GM12878 (cell line): ENCODE measurements around the gene ADGRD1. TPM values are rescaled to one million over a fixed set of nuclear protein-coding genes. Genes with fewer than 3 reads are reported as not detected.

Experiments used
- ATAC-seq: fragments of 200-7000 bp; cut with Tn5 transposase; 3 replicates; pipeline ENCODE4 v1.9.1; 2020; ENCODE audit warnings: mild to moderate bottlenecking, moderate library complexity
- BruUV-seq: library from RNA; stranded (reverse); fragments of 400-500 nt; replicated peaks from 2 replicates; lab custom pipeline; 2021; lab: Mats Ljungman, UMichigan
- CTCF ChIA-PET: fragments of 300-600 bp; sonication (Branson Sonifier 250); formaldehyde crosslinking; extraction: SDS; loops from one replicate; lab custom pipeline; 2021; ENCODE audit warnings: inconsistent platforms; lab: Yijun Ruan, JAX
- POLR2A ChIA-PET: fragments of 350-600 bp; formaldehyde crosslinking; extraction: SDS; loops from one replicate; lab custom pipeline; 2021; ENCODE audit warnings: inconsistent platforms; lab: Charles Lee
- RAD21 ChIA-PET: fragments of 300-600 bp; sonication (Branson Sonifier 250); formaldehyde crosslinking; loops from one replicate; lab custom pipeline; 2023; ENCODE audit warnings: antibody characterized with exemption; ENCODE audit not compliant: unreplicated experiment; lab: Charles Lee
- SMC1A ChIA-PET: fragments of 300-600 bp; sonication (Branson Sonifier 250); formaldehyde crosslinking; loops from one replicate; lab custom pipeline; 2023; ENCODE audit not compliant: unreplicated experiment, uncharacterized antibody; lab: Charles Lee
- DNase-seq: peaks from one replicate; pipeline ENCODE4 v3.0.0-alpha.2; 2011; ENCODE audit warnings: low read depth, low spot score
- FAIRE-seq: peaks from 3 replicates; lab custom pipeline; 2011; peaks lifted over from hg19 to GRCh38; lab: Jason Lieb, UNC
- H2AFZ ChIP-seq: 2 replicates; pipeline ENCODE4 v1.6.0; 2011; ENCODE audit warnings: low read depth, low read length, control low read depth; ENCODE audit not compliant: control insufficient read depth
- H3K27ac ChIP-seq: 2 replicates; pipeline ENCODE4 v1.5.1; 2011; ENCODE audit warnings: control low read depth; ENCODE audit not compliant: control insufficient read depth, insufficient read depth
- H3K27me3 ChIP-seq, 2 experiments: replicated peaks in 1 of 2; 2 replicates each; pipeline versions ENCODE4 v1.6.0 to v1.6.1; 2011; ENCODE audit warnings: low read length in 1 of 2; ENCODE audit not compliant: control insufficient read depth in 2 of 2, insufficient read depth in 2 of 2
- H3K36me3 ChIP-seq, 2 experiments: 2 replicates each; pipeline ENCODE4 v1.5.1; 2011; ENCODE audit warnings: low read length in 1 of 2; ENCODE audit not compliant: control insufficient read depth in 2 of 2, insufficient read depth in 2 of 2
- H3K4me1 ChIP-seq: 2 replicates; pipeline ENCODE4 v1.6.1; 2011; ENCODE audit warnings: mild to moderate bottlenecking, low read length, moderate library complexity, mixed read lengths; ENCODE audit not compliant: control insufficient read depth, insufficient read depth
- H3K4me2 ChIP-seq: 2 replicates; pipeline ENCODE4 v1.6.0; 2011; ENCODE audit warnings: control low read depth; ENCODE audit not compliant: control insufficient read depth, insufficient read depth
- H3K4me3 ChIP-seq: fragments of 200-600 bp; sonication (generic); 2 replicates; pipeline ENCODE4 v1.5.1; 2016
- H3K79me2 ChIP-seq: 2 replicates; pipeline ENCODE4 v1.6.0; 2011; ENCODE audit warnings: low read length; ENCODE audit not compliant: control insufficient read depth, insufficient read depth
- H3K9ac ChIP-seq: 2 replicates; pipeline ENCODE4 v1.8.0; 2011; ENCODE audit warnings: low read length, control low read depth, mixed read lengths; ENCODE audit not compliant: control insufficient read depth, insufficient read depth
- H3K9me3 ChIP-seq: replicated peaks from 3 replicates; pipeline ENCODE4 v1.5.1; 2011; ENCODE audit warnings: mild to moderate bottlenecking, low read length; ENCODE audit not compliant: control insufficient read depth, insufficient read depth
- H4K20me1 ChIP-seq: 2 replicates; pipeline ENCODE4 v1.6.0; 2011; ENCODE audit not compliant: control insufficient read depth, insufficient read depth
- ASH2L ChIP-seq: fragments of 300-600, 200-600 bp; sonication (generic); IDR thresholded peaks from 2 replicates; pipeline ENCODE4 v1.6.1; 2017; ENCODE audit warnings: low read depth, mild to moderate bottlenecking, borderline replicate concordance
- HCFC1 ChIP-seq: fragments of 150-350 bp; IDR thresholded peaks from 2 replicates; pipeline ENCODE4 v1.6.1; 2014; ENCODE audit warnings: low read length
- HDAC2 ChIP-seq: fragments of 200-600 bp; sonication (generic); IDR thresholded peaks from 2 replicates; pipeline ENCODE4 v1.6.1; 2017
- LARP7 ChIP-seq: fragments of 450-650 bp; IDR thresholded peaks from 2 replicates; pipeline ENCODE4 v1.6.1; 2017; ENCODE audit warnings: mild to moderate bottlenecking
- MTA2 ChIP-seq: fragments of 450-650 bp; IDR thresholded peaks from 2 replicates; pipeline ENCODE4 v1.6.1; 2016; ENCODE audit warnings: low read depth, mild to moderate bottlenecking, moderate library complexity
- NBN ChIP-seq: fragments of 450-650 bp; IDR thresholded peaks from 2 replicates; pipeline ENCODE4 v1.6.1; 2016
- NKRF ChIP-seq: fragments of 450-650 bp; conservative IDR thresholded peaks from 2 replicates; pipeline ENCODE4 v1.6.1; 2017; ENCODE audit warnings: mild to moderate bottlenecking, moderate library complexity
- NR2C2 ChIP-seq: IDR thresholded peaks from 2 replicates; pipeline ENCODE4 v1.6.1; 2011; ENCODE audit warnings: borderline replicate concordance, low read depth; ENCODE audit not compliant: control insufficient read depth, insufficient read length
- RB1 ChIP-seq: fragments of 450-650 bp; formaldehyde crosslinking; IDR thresholded peaks from 2 replicates; pipeline ENCODE4 v1.6.1; 2017; ENCODE audit warnings: mild to moderate bottlenecking, borderline replicate concordance
- SMC3 ChIP-seq: IDR thresholded peaks from 2 replicates; pipeline ENCODE4 v1.6.1; 2011; ENCODE audit warnings: low read length, improper control_type of control experiment, borderline replicate concordance
- whole genome bisulfite sequencing: methylation state at CpG from one replicate; pipeline ENCODE4 v1.1.6; 2016; ENCODE audit warnings: low lambda C conversion rate; ENCODE audit not compliant: insufficient replicate concordance, insufficient coverage; ENCODE audit errors: missing lambda C conversion rate; 5-methylcytosine and 5-hydroxymethylcytosine counted together
- in situ Hi-C: fragments of 300-500 bp; cut with MboI; formaldehyde crosslinking; loops from 9 replicates; pipeline ENCODE4 v1.14.3; 2018; ENCODE audit warnings: mixed read lengths
- intact Hi-C: fragments of 100-400 bp; cut with micrococcal nuclease; formaldehyde crosslinking; loops from one replicate; pipeline ENCODE4 v1.14.2; 2022; ENCODE audit not compliant: unreplicated experiment
- polyA plus RNA-seq, 11 experiments: library from polyadenylated mRNA; depleted of rRNA in 4 of 11; unstranded in 6 of 11; stranded (reverse) in 5 of 11; fragments of >200 nt; fragmentation: Nextera tagmentation in 4 of 11; fragmentation: Illumina TruSeq in 1 of 11; extraction: Ambion mirVana in 4 of 11; extraction: Trizol in 1 of 11; gene quantifications; 1 replicate in 1 of 11; 2 replicates in 10 of 11; pipeline versions ENCODE4 v1.2.1 to v1.2.3, GENCODE V29; 2011 to 2016; ENCODE audit warnings: inconsistent platforms in 2 of 11, missing spikeins in 2 of 11, low read depth in 1 of 11
- total RNA-seq, 4 experiments: library from RNA; depleted of rRNA in 3 of 4; stranded (reverse); fragments of >200 nt in 3 of 4; fragmentation: Illumina TruSeq in 1 of 4; extraction: Trizol in 1 of 4; gene quantifications; 2 replicates each; pipeline versions ENCODE4 v1.2.1 to v1.2.3, GENCODE V29; 2013 to 2021
- TF ChIP-seq, protein P1 (sequence below): fragments of 450-650 bp; IDR thresholded peaks from 2 replicates; pipeline ENCODE4 v1.6.1; 2014; ENCODE audit warnings: mild to moderate bottlenecking

The ADGRD1 gene
- total and polyA plus RNA-seq, 10 of the 15 experiments (the other 5 are each of a cell fraction or from before 2014, with no cell fraction given) = 0.15 to 12.7 (median 1.2) TPM

- Histone ChIP-seq H3K4me1 (no peaks in the 10 kb centered on the region), H3K79me2 (no peaks in the 10 kb centered on the region), H3K27me3 (no peaks in the 10 kb centered on the region), H3K27ac (no peak overlapping the region), H3K4me2 (no peak overlapping the region), H3K9me3 (peaks cover 6% of the 10 kb centered on the region; the same call in 2 of the 3 replicates), H4K20me1 (no peaks in the 10 kb centered on the region), H3K36me3 (no peaks in the 10 kb centered on the region), H3K9ac (no peak overlapping the region), H2AFZ (no peak overlapping the region), H3K4me3 (no peak overlapping the region)
- CTCF ChIA-PET = no interaction called here
- DNase-seq (no peak), FAIRE-seq (no peak), ATAC-seq (no peak)
- RAD21 ChIA-PET = no interaction called here
- in situ Hi-C loops (no loop called here), intact Hi-C loops (no loop called here)
- TF ChIP-seq ASH2L = no peak
- TF ChIP-seq NR2C2 = no peak
- 36% methylated on average over 1 of the region's 1 CpG for WGBS
- SMC1A ChIA-PET = no interaction called here
- no TSS peak for BruUV-seq
- POLR2A ChIA-PET = no interaction called here
These were observed 233.9 kb downstream of the ADGRD1 start for GRCh38 chr12:131187602-131188001.

DNA sequence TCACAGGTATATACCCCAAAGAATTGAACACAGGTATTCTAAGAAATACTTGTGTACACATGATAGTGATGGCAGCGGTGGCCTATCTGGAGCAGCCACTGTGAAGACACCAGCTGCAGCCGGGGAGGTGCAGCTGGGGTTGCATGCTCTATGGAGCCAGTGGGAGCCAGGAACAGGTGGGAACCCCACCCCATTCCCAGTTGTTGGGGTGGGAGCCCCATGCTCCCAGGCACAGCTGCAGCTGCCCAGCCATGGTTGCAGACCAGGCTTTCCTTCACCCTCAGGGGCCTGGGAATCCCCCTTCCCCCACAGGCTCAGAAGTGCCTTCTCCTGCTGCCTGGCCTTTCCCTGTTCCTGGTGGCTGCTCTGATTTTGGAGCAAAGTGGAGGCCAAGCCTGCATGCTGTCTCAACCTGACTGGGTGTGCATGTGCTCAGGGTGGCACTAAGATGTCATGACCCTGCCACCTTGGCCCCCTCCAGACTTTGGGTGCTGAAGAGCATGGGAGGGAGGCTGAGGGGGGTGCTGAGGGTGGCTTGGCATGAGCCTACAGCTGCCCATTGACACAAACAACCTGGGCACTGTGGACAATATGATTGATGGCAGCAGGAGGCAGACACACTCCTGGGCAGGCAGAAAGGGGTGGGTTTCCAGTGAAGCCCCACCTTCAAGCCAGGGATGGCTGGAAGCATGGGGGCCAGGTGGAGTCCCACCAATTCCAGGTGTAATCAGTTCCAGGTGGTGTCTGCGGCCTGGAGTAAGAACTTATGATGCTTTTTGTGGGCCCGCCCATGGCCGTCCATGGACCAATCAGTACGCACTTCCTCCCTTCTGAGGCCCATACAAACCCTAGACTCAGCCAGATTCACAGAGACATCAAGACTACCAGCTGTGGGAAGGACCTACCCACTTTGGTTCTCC, 234.7 kb downstream of the ADGRD1 start:
- TF ChIP-seq MTA2 = no peak
- TF ChIP-seq HDAC2 = no peak
- no peak for TF ChIP-seq NKRF
- TF ChIP-seq SMC3 = no peak
- no peak for TF ChIP-seq LARP7
- TF ChIP-seq HCFC1 = no peak
- TF ChIP-seq RB1 = no peak
- TF ChIP-seq NBN = no peak
- TF ChIP-seq, protein P1, sequence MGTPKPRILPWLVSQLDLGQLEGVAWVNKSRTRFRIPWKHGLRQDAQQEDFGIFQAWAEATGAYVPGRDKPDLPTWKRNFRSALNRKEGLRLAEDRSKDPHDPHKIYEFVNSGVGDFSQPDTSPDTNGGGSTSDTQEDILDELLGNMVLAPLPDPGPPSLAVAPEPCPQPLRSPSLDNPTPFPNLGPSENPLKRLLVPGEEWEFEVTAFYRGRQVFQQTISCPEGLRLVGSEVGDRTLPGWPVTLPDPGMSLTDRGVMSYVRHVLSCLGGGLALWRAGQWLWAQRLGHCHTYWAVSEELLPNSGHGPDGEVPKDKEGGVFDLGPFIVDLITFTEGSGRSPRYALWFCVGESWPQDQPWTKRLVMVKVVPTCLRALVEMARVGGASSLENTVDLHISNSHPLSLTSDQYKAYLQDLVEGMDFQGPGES = no peak
- no TSS peak for BruUV-seq
- 61% methylated on average over 6 of the region's 6 CpGs for WGBS
- Histone ChIP-seq H3K4me1 (no peaks in the 10 kb centered on the region), H3K27me3 (no peaks in the 10 kb centered on the region), H3K9ac (no peak overlapping the region), H3K4me3 (no peak overlapping the region), H3K27ac (no peak overlapping the region), H3K4me2 (no peak overlapping the region), H2AFZ (no peak overlapping the region), H3K9me3 (peaks cover 6% of the 10 kb centered on the region; the same call in 2 of the 3 replicates), H4K20me1 (no peaks in the 10 kb centered on the region), H3K36me3 (no peaks in the 10 kb centered on the region), H3K79me2 (no peaks in the 10 kb centered on the region)
- in situ Hi-C loops (no loop called here), intact Hi-C loops (no loop called here)
- DNase-seq = no peak
- ChIA-PET POLR2A (no interaction called here), CTCF (no interaction called here), SMC1A (no interaction called here), RAD21 (no interaction called here)
- no peak for FAIRE-seq
- no peak for ATAC-seq
